Erythroblast (primary cell): Measurements from ENCODE around the gene MBL2.
A peak's percentile ranks its signal among the peaks of the same experiment; 100 is the strongest.

ENCODE experiments used
- DNase-seq, 2 experiments: peaks; one replicate each; lab custom pipeline; 2025; lab: John Stamatoyannopoulos, UW
- GATA1 ChIP-seq: IDR thresholded peaks from 2 replicates; pipeline ENCODE4 v1.6.1; 2011; ENCODE audit warnings: low read depth, mild to moderate bottlenecking, control low read depth, low read length, moderate library complexity
- POLR2A ChIP-seq: IDR thresholded peaks from 2 replicates; pipeline ENCODE4 v1.6.1; 2011; ENCODE audit warnings: mild to moderate bottlenecking, low read length

Gene MBL2

DNA sequence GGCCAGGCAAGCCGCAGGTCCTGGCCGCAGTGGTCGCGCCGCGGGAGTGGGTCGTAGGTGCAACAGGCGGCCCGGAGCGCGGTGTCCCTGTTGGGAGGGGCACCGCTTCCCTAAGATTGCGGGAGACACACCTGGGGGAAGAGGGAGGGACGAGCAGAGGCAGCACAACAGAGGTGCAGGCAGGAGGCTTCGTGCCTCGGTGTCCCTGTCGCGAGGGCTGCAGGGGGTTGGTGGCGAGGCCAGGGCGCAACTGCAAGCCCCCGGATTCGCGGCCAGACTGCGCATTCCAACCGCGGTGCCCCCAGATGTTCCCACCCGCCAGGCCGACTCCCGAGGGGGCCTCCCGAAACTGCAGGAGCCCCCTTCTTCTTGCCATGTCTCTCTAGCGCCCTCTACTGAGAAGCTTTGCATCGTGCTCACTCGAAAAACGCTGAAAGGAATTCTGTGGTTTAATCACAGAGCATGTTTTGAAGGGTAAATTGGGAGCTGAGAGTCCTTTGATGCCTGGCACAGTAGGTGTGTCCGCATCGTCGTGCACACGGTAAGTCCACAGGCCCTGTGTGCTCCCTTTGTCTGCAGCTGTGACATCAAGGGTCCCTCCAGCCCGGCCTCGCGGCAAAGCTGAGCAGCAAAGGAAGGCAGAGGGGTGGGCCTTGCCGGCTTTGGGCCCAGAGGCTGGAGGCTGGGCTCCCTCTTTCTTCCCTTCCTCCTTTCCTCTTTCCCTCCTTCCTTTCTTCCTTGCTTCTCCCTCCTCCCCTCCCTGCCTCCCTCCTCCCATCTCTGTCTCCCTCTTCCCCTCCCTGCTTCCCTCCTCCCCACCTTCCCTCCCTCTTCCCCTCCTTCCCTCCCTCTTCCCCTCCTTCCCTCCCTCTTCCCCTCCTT, 6.2 kb upstream of the MBL2 start:
- DNase-seq, result peak; percentile 69 to 71
- no peak for TF ChIP-seq GATA1
- TF ChIP-seq POLR2A, result no peak

- TF ChIP-seq GATA1, result no peak
- no peak for TF ChIP-seq POLR2A
Observed at GRCh38 chr10:52777414-52777813, 4.8 kb upstream of the MBL2 start.

DNA sequence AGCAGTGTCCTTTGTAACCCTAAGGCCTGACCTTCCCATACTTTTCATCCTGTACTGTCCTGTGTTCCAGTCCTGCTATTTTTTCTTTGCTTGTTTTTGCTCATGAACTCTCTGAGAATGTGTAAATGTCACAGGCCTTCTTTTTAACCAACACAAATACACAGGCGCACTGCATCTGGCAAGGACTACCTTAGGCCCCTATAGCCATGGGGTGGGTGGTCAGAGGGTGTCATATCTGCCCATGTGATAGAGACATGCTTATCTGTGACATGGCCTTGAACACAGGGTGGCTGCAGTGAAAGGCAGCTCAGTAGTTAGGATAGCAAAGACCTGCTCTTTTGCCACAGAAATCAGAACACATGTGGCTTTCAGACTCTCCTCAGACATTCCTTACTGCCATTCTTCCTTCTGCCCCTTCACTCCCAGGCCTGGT, 3.9 kb upstream of the MBL2 start:
- DNase-seq, result peak; percentile 12 to 56
- TF ChIP-seq GATA1 (no peak), POLR2A (no peak)

More at GRCh38 chr10:52777414-52777813, 4.8 kb upstream of the MBL2 start:
- DNase-seq, result no peak

DNA sequence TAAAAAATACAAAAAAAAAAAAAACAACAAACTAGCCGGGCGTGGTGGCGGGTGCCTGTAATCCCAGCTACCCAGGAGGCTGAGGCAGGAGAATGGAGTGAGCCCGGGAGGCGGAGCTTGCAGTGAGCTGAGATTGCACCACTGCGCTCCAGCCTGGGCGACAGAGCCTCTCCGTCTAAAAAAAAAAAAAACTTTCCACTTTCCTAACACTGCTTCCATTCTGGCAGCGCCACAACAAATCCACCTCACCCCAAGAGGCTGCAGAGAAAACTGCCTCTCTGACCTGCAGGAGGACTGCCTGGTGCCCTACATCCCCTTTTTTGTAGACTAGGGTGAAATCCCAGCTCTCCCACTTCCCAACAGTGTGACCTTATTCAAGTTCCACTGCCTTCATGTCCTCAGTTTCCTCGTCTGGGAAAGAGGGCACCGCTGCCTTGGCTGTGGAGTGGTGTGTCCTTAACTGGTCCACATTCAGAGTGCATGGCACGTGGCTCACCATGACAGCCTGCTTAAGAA, 2.6 kb upstream of the MBL2 start:
- no peak for DNase-seq
- TF ChIP-seq POLR2A (no peak), GATA1 (no peak)

DNA sequence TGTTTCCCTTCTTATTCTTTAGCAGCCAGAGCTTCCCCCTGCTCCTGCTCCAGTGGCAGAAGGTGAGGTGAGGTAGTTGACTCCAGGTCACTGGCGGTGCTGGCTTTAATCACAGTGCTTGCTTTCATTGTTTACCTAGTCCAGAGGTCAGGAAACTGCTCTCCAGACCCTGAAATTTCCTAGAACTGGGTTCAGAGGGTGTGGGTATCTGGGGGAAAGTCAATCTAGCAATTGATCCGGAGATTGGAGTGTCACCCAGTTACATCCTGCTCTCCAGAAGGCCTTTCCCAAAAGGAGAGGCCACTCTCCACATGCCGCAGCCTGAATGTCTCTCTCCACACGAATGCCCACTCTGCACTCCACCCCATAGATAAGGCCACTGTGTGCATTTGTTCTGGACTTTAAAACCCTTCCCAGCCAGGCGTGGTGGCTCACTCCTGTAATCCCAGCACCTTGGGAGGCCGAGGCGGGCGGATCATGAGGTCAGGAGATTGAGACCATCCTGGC, 2.1 kb upstream of the MBL2 start:
- no peak for DNase-seq
- no peak for TF ChIP-seq POLR2A
- no peak for TF ChIP-seq GATA1

- DNase-seq, result no peak
- no peak for TF ChIP-seq POLR2A
- TF ChIP-seq GATA1, result no peak
Observed at GRCh38 chr10:52774182-52774581, 1.6 kb upstream of the MBL2 start.

GRCh38 chr10:52771534-52772445, 794 bp downstream of the MBL2 start:
- TF ChIP-seq GATA1, result no peak
- TF ChIP-seq POLR2A, result no peak
- DNase-seq, result no peak

GRCh38 chr10:52770904-52771303, 1.7 kb downstream of the MBL2 start:
- TF ChIP-seq POLR2A (no peak), GATA1 (no peak)
- DNase-seq, result no peak

- no peak for DNase-seq
- TF ChIP-seq GATA1, result no peak
- no peak for TF ChIP-seq POLR2A
Observed at GRCh38 chr10:52769966-52770365, 2.6 kb downstream of the MBL2 start.

DNA sequence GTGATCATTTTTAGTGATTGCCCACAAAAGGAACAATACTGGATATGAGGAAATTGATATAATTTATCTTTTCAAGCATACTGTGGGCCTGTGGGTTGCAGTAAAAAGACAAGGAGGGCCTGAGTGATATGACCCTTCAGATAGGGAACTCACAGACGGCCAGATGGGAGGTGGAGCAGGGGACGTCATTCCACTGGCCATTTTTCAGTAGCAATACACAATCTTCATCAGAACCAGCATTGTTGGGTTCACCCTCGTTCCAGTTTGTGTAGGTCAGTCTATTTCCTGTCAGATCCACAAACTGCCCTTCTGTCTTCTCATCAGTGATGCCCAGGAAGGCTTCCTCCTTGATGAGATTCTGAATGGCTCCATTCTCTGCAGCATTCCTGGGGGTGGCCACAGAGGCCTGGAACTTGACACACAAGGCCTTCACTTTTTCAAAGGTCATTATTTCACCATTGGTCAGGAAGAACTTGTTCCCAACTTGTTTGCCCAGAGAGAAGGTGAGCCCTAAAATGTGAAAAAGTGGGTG, 4.5 kb downstream of the MBL2 start:
- DNase-seq, result peak; percentile 68 to 92
- TF ChIP-seq GATA1, result no peak
- no peak for TF ChIP-seq POLR2A

DNA sequence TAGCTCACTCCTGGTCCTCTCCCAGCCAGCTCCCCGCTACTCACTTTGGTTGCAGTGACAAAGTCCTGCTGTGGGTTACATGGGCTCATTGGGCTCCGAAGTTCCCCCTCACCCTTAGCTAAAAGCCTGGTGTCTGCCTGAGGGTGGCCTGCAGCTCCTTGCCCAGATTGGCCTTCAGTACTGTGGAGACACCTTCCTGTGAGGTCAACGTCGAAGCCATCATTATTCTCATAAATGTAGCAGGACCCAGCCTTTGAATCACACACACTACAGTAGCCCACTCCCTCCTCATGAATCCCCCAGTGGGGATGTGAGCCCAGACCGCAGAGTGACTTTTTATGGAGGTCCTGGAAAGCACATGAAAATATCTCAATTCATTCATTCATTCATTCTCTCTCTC, 10.5 kb downstream of the MBL2 start:
- DNase-seq, result no peak
- TF ChIP-seq POLR2A (no peak), GATA1 (no peak)

GRCh38 chr10:52759154-52759553, 13.4 kb downstream of the MBL2 start:
- TF ChIP-seq GATA1 (no peak), POLR2A (no peak)

DNA sequence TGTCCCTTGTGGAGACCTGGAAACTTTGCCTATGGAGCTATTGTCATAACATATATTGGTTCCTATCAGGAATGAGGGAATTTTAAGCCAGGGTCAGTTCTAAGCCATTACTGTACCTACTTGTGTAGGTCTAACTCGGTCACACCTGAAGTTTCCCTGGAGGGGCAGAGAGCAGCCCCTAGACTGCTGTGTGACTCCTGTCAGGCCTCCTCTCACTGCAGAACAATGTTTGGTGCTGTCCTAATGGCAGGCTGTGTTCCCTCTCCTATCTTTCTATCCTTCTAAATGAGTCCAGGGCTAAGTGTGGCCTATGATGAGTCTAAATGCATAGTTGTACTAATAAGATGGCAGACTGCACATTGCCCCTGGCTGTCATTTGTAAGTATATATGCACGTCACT, 14.2 kb downstream of the MBL2 start:
- DNase-seq, result no peak
- no peak for TF ChIP-seq GATA1
- TF ChIP-seq POLR2A, result no peak

More at GRCh38 chr10:52759154-52759553, 13.4 kb downstream of the MBL2 start:
- DNase-seq, result peak; percentile 61 to 81

GRCh38 chr10:52757773-52758172, 14.8 kb downstream of the MBL2 start:
- no peak for DNase-seq
- TF ChIP-seq GATA1 (no peak), POLR2A (no peak)
